ENCODE measurements around the gene MSI2.

Gene MSI2

DNA sequence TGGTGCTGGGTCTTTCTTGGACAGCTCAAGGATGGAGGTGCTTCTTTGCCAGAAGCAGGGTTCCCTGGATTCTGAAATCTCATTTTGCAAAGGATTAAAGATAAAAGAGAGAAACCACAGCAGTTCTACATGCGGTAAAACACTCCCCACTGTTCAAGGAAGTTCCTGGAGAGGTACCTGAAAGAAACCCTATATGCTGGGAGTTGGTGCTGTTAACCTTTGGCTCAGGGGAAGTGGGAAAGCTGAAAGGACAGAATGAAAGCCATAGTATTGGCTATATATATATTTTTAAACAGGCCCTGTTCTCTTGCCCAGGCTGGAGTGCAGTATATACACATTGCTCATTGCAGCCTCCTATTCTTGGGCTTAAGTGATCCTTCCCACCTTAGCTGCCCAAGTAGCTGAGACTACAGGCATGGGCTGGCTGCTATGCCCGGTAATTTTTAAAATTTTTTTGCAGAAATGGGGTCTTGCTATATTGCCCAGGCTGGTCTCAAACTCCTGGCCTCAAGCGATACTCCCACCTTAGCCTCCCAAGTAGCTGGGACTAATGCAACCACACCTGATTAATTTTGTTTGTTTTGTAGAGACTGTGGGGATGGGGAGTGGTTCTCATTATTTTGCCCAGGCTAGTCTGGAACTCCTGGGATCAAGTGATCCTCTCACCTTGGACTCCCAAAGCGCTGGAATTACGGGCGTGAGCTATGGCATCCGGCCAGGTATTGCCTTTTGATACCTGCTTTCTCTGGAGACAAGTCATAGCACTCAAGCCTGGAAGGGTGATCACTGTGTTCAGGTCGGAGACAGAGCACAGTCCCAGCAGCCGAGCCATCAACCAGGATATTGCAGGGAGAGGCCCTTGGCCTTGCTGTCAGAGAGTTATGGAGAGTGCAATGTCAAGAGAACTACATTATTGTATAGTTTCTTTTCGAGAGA is 55.2 kb downstream of the MSI2 start:
- TF ChIP-seq EZH2phosphoT487 (IDR thresholded peaks at IDR 0.05; ENCODE audit: borderline replicate concordance, low read length): no peak
- TF ChIP-seq, protein P1, sequence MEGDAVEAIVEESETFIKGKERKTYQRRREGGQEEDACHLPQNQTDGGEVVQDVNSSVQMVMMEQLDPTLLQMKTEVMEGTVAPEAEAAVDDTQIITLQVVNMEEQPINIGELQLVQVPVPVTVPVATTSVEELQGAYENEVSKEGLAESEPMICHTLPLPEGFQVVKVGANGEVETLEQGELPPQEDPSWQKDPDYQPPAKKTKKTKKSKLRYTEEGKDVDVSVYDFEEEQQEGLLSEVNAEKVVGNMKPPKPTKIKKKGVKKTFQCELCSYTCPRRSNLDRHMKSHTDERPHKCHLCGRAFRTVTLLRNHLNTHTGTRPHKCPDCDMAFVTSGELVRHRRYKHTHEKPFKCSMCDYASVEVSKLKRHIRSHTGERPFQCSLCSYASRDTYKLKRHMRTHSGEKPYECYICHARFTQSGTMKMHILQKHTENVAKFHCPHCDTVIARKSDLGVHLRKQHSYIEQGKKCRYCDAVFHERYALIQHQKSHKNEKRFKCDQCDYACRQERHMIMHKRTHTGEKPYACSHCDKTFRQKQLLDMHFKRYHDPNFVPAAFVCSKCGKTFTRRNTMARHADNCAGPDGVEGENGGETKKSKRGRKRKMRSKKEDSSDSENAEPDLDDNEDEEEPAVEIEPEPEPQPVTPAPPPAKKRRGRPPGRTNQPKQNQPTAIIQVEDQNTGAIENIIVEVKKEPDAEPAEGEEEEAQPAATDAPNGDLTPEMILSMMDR (IDR thresholded peaks at IDR 0.05; ENCODE audit: low read depth, low read length, poor library complexity, severe bottlenecking): no peak
- Histone ChIP-seq H3K4me2 (ENCODE audit: low read length) (no peak overlapping the region), H3K4me1 (ENCODE audit: control insufficient read depth, low read length) (no peaks in the 10 kb centered on the region), H3K36me3 (ENCODE audit: control insufficient read depth, low read length) (peaks cover 67% of the 10 kb centered on the region), H3K9me2 (replicated peaks; ENCODE audit: control insufficient read depth, low read length) (no peaks in the 10 kb centered on the region), H4K20me1 (ENCODE audit: control insufficient read depth, insufficient read depth, low read depth, low read length) (peaks cover 11% of the 10 kb centered on the region; the same call in 1 of the 2 replicates), H3K4me3 (ENCODE audit: low read length) (no peak overlapping the region), H3K9me3 (ENCODE audit: control insufficient read depth, insufficient read depth, low read length) (no peaks in the 10 kb centered on the region), H3K27me3 (ENCODE audit: control insufficient read depth, low read length) (no peaks in the 10 kb centered on the region), H3F3A (ENCODE audit: control insufficient read depth, insufficient read depth) (no peaks in the 10 kb centered on the region), H3K27ac (ENCODE audit: low read depth, low read length) (no peak overlapping the region), H3K79me2 (ENCODE audit: control insufficient read depth, low read length) (peaks cover 87% of the 10 kb centered on the region)

DNA sequence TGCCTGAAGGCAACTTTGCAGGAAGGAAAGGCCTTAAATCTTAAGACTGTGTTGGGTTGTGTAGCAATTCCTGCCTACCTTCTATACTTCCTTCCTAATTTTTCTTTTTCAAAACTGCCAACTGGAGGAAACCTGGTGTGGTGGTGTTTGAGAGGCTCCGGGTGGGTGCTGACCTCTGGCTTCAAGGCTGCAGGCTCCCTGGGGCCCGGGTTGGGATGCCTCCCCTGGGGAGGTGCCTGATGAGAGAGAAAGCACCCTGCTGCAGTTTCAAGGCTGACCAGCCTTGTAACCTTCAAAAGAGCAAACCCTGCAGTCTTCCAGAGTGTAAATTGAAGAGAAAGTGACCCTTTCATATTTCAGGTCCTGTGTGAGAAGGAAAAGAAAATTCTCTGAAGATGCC is 55.9 kb downstream of the MSI2 start:
- TF ChIP-seq, protein P1 (IDR thresholded peaks at IDR 0.05; ENCODE audit: low read depth, low read length, poor library complexity, severe bottlenecking): no peak
- TF ChIP-seq EZH2phosphoT487 (IDR thresholded peaks at IDR 0.05; ENCODE audit: borderline replicate concordance, low read length): no peak
- Histone ChIP-seq H3K4me3 (ENCODE audit: low read length) (no peak overlapping the region), H4K20me1 (ENCODE audit: control insufficient read depth, insufficient read depth, low read depth, low read length) (peaks cover 9% of the 10 kb centered on the region; the same call in 1 of the 2 replicates), H3F3A (ENCODE audit: control insufficient read depth, insufficient read depth) (no peaks in the 10 kb centered on the region), H3K36me3 (ENCODE audit: control insufficient read depth, low read length) (peaks cover 62% of the 10 kb centered on the region), H3K79me2 (ENCODE audit: control insufficient read depth, low read length) (peaks cover 88% of the 10 kb centered on the region), H3K27ac (ENCODE audit: low read depth, low read length) (no peak overlapping the region), H3K9me2 (replicated peaks; ENCODE audit: control insufficient read depth, low read length) (no peaks in the 10 kb centered on the region), H3K4me2 (ENCODE audit: low read length) (no peak overlapping the region), H3K4me1 (ENCODE audit: control insufficient read depth, low read length) (no peaks in the 10 kb centered on the region), H3K27me3 (ENCODE audit: control insufficient read depth, low read length) (no peaks in the 10 kb centered on the region), H3K9me3 (ENCODE audit: control insufficient read depth, insufficient read depth, low read length) (no peaks in the 10 kb centered on the region)

DNA sequence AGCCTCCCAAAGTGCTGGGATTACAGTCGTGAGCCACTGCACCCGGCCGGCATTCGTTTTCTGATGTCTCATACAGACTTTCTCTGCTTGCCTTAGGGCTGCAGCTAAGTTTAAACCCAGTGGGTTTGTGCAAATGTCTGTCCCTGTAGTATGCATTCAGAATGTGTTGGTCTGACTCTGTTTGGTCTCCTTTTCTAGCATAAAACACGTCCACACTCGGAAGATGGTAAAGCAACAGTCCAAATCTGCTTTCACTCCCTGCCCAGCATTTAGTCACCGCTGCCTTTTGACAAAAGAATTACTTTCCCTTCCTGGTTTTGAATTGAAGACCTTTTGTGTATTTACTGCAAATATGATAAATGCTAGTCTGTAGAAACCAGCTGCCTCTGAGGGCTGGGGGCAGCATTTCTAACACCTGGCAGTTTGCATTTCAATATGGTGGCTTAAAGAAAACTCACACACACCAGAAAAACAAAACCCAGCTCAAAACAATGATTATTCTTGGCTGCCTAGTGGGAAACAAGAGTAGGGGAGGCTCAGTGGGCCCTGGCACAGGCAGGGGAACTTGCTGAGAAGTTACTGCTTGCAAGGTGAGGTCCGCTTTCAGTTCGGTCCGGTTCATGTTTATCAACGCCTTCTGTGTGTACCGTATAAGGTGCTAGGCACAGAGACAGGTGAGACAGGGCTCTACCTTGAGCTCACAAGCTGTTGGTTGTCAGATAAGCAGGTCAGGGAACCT is 56.9 kb downstream of the MSI2 start:
- Histone ChIP-seq H4K20me1 (ENCODE audit: control insufficient read depth, insufficient read depth, low read depth, low read length) (peaks cover 2% of the 10 kb centered on the region; the same call in 1 of the 2 replicates), H3K27ac (ENCODE audit: low read depth, low read length) (no peak overlapping the region), H3K9me3 (ENCODE audit: control insufficient read depth, insufficient read depth, low read length) (no peaks in the 10 kb centered on the region), H3K4me1 (ENCODE audit: control insufficient read depth, low read length) (no peaks in the 10 kb centered on the region), H3K4me2 (ENCODE audit: low read length) (no peak overlapping the region), H3K9me2 (replicated peaks; ENCODE audit: control insufficient read depth, low read length) (no peaks in the 10 kb centered on the region), H3K36me3 (ENCODE audit: control insufficient read depth, low read length) (peaks cover 53% of the 10 kb centered on the region), H3K4me3 (ENCODE audit: low read length) (no peak overlapping the region), H3F3A (ENCODE audit: control insufficient read depth, insufficient read depth) (no peaks in the 10 kb centered on the region), H3K79me2 (ENCODE audit: control insufficient read depth, low read length) (peaks cover 85% of the 10 kb centered on the region), H3K27me3 (ENCODE audit: control insufficient read depth, low read length) (no peaks in the 10 kb centered on the region)
- TF ChIP-seq EZH2phosphoT487 (IDR thresholded peaks at IDR 0.05; ENCODE audit: borderline replicate concordance, low read length): no peak
- TF ChIP-seq, protein P1 (IDR thresholded peaks at IDR 0.05; ENCODE audit: low read depth, low read length, poor library complexity, severe bottlenecking): no peak

Data from DOHH2 (cell line).